Measurements from ENCODE around the gene CRYGS.

The CRYGS gene

GRCh38 chr3:186583831-186584230, 39.7 kb upstream of the CRYGS start (continued):
- TF ChIP-seq ZNF639 (tag by site-specific recombination; IDR thresholded peaks at IDR 0.05) (no peak), ZNF211 (tag by site-specific recombination; IDR thresholded peaks at IDR 0.05; ENCODE audit: low read depth) (no peak), ZNF777 (tag by site-specific recombination; IDR thresholded peaks at IDR 0.05; ENCODE audit: borderline replicate concordance) (no peak), ZNF792 (tag by site-specific recombination; IDR thresholded peaks at IDR 0.05) (no peak)

- H3K9me3 ChIP-seq (ENCODE audit: control insufficient read depth, insufficient read depth, low read depth, low read length), result no peaks in the 10 kb centered on the region
- ChIA-PET CTCF (no interaction called here), POLR2A (interaction anchor here (1.1 kb wide), 1 partner anchor 12 kb away, joined by 5 read pairs; the partner anchor contains the start of gene DNAJB11)
- no peak overlapping the region for H3K4me3 ChIP-seq (ENCODE audit: low read depth, low read length)
- H3K27ac ChIP-seq (ENCODE audit: extremely low read depth, low read depth, low read length), result no peak overlapping the region
- TF ChIP-seq BCL11B (tag by site-specific recombination; IDR thresholded peaks at IDR 0.05; ENCODE audit: low read depth) (no peak), ZNF394 (tag by site-specific recombination; IDR thresholded peaks at IDR 0.05; ENCODE audit: borderline replicate concordance) (no peak), ZNF391 (tag by site-specific recombination; IDR thresholded peaks at IDR 0.05; ENCODE audit: borderline replicate concordance, low read depth) (no peak), ZNF768 (tag by site-specific recombination; IDR thresholded peaks at IDR 0.05) (no peak), ZSCAN30 (tag by site-specific recombination; IDR thresholded peaks at IDR 0.05) (no peak), TSHZ1 (tag by site-specific recombination; IDR thresholded peaks at IDR 0.05; ENCODE audit: borderline replicate concordance) (no peak), ZNF707 (tag by site-specific recombination; IDR thresholded peaks at IDR 0.05) (no peak), ELK4 (IDR thresholded peaks at IDR 0.05; ENCODE audit: borderline replicate concordance, low read depth, low read length) (no peak), ZNF335 (tag by site-specific recombination; conservative IDR thresholded peaks at IDR 0.05) (no peak), ZNF274 (IDR thresholded peaks at IDR 0.05; ENCODE audit: low read length) (no peak), ZNF274 (tag by site-specific recombination; IDR thresholded peaks at IDR 0.05; ENCODE audit: borderline replicate concordance) (no peak), ZNF184 (tag by site-specific recombination; IDR thresholded peaks at IDR 0.05) (no peak), ZNF518A (tag by site-specific recombination; conservative IDR thresholded peaks at IDR 0.05; ENCODE audit: low read depth) (no peak), MYNN (tag by site-specific recombination; IDR thresholded peaks at IDR 0.05; ENCODE audit: borderline replicate concordance) (no peak), ZNF266 (tag by site-specific recombination; IDR thresholded peaks at IDR 0.05; ENCODE audit: low read depth) (no peak), ZNF624 (tag by site-specific recombination; IDR thresholded peaks at IDR 0.05) (no peak), ZNF341 (tag by site-specific recombination; IDR thresholded peaks at IDR 0.05; ENCODE audit: low read depth) (no peak), ZNF10 (tag by site-specific recombination; IDR thresholded peaks at IDR 0.05) (no peak)
- no peaks in the 10 kb centered on the region for H3K4me1 ChIP-seq (ENCODE audit: control insufficient read depth, insufficient read depth, low read length)
- H3K36me3 ChIP-seq (ENCODE audit: control insufficient read depth in 2 of 2, insufficient read depth in 1 of 2, low read length in 2 of 2), result peaks cover 16 to 85% of the 10 kb centered on the region in 2 experiments
Measured at GRCh38 chr3:186582541-186582940, 38.4 kb upstream of the CRYGS start.
